OCI-LY1 (cell line): Measurements from ENCODE around the gene C2CD2L.
A peak's percentile ranks its signal among the peaks of the same experiment; 100 is the strongest.

ENCODE experiments used
- H2AFZ ChIP-seq: fragments of 200-600 bp; sonication (generic), shearing (Covaris generic); 2 replicates; pipeline ENCODE4 v1.6.0; 2014; ENCODE audit warnings: antibody characterized with exemption, mild to moderate bottlenecking, low read length
- H3F3A ChIP-seq: fragments of 200-600 bp; sonication (generic), shearing (Covaris generic); 2 replicates; pipeline ENCODE4 v1.6.0; 2014; ENCODE audit warnings: mild to moderate bottlenecking, antibody characterized with exemption, low read length, moderate library complexity; ENCODE audit not compliant: insufficient read depth
- H3K27ac ChIP-seq: fragments of 200-600 bp; sonication (generic); 2 replicates; pipeline ENCODE4 v1.5.1; 2014; ENCODE audit warnings: low read length, mixed run types, mild to moderate bottlenecking, low read depth; ENCODE audit not compliant: poor library complexity, severe bottlenecking
- H3K27me3 ChIP-seq: fragments of 200-600 bp; sonication (generic); 2 replicates; pipeline ENCODE4 v1.6.0; 2014; ENCODE audit warnings: antibody characterized with exemption, mild to moderate bottlenecking, low read length, moderate library complexity; ENCODE audit not compliant: insufficient read depth
- H3K36me3 ChIP-seq: fragments of 200-600 bp; sonication (generic); 2 replicates; pipeline ENCODE4 v1.6.1; 2014; ENCODE audit warnings: mild to moderate bottlenecking, antibody characterized with exemption, low read length, moderate library complexity, mixed read lengths; ENCODE audit not compliant: insufficient read depth
- H3K4me1 ChIP-seq: fragments of 200-600 bp; sonication (generic); 2 replicates; pipeline ENCODE4 v1.5.1; 2014; ENCODE audit warnings: mild to moderate bottlenecking, low read length, moderate library complexity; ENCODE audit not compliant: insufficient read depth, severe bottlenecking
- H3K4me2 ChIP-seq: fragments of 200-600 bp; sonication (generic), shearing (Covaris generic); 2 replicates; pipeline ENCODE4 v1.6.1; 2014; ENCODE audit warnings: low read length
- H3K4me3 ChIP-seq: fragments of 200-600 bp; sonication (generic); 2 replicates; pipeline ENCODE4 v1.5.1; 2014; ENCODE audit warnings: low read length, low read depth, mild to moderate bottlenecking, mixed read lengths; ENCODE audit not compliant: poor library complexity, severe bottlenecking
- H3K79me2 ChIP-seq: fragments of 200-600 bp; shearing (Covaris generic); 2 replicates; pipeline ENCODE4 v1.6.1; 2016; ENCODE audit warnings: mixed run types, low read length, mixed read lengths; ENCODE audit not compliant: insufficient read depth
- H3K9ac ChIP-seq: fragments of 200-600 bp; sonication (generic), shearing (Covaris generic); 2 replicates; pipeline ENCODE4 v1.6.1; 2014; ENCODE audit warnings: mild to moderate bottlenecking, low read length, mixed read lengths
- H3K9me2 ChIP-seq: fragments of 200-600 bp; sonication (generic), shearing (Covaris generic); 2 replicates; pipeline ENCODE4 v1.6.1; 2014; ENCODE audit warnings: low read depth, mild to moderate bottlenecking, low read length, mixed read lengths
- H3K9me3 ChIP-seq: fragments of 200-600 bp; shearing (Covaris generic); 2 replicates; pipeline ENCODE4 v1.6.1; 2014; ENCODE audit warnings: low read length, mixed read lengths
- H4K20me1 ChIP-seq: fragments of 200-600 bp; sonication (generic), shearing (Covaris generic); 2 replicates; pipeline ENCODE4 v1.6.0; 2016; ENCODE audit warnings: mild to moderate bottlenecking, low read length; ENCODE audit not compliant: insufficient read depth
- CTCF ChIP-seq: fragments of 200-600 bp; sonication (generic), shearing (Covaris generic); IDR thresholded peaks from 2 replicates; pipeline ENCODE4 v1.5.1; 2017; ENCODE audit warnings: mild to moderate bottlenecking, antibody characterized with exemption, low read length, moderate library complexity, mixed read lengths
- EZH2 ChIP-seq: fragments of 200-600 bp; sonication (generic), shearing (Covaris generic); IDR thresholded peaks from 2 replicates; pipeline ENCODE4 v1.8.0; 2017; ENCODE audit warnings: borderline replicate concordance, mixed run types, mild to moderate bottlenecking, antibody characterized with exemption, low read length, moderate library complexity, mixed read lengths

The C2CD2L gene

DNA sequence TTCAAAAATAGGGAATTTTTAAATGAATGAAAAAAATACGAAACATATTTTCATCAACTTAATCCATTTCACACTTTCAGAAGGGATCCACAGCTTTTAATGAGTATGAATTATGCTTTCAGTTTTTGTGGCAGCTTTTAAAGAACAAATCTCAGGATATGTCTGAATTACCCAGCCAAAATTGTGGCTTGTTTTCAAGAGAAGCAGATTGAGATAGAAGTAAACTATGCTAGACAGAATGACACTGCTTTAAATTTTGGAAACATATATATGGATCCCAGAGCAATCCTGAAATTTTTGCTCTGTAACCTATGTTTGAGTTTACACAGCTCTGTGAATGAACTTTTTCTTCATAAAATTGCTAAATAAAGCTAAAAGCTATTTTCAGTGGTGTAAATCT, 11.8 kb downstream of the C2CD2L start:
- Histone ChIP-seq H3K27ac (no peak overlapping the region), H3K9me2 (no peaks in the 10 kb centered on the region), H2AFZ (no peak overlapping the region), H4K20me1 (no peaks in the 10 kb centered on the region), H3K9me3 (no peaks in the 10 kb centered on the region), H3K9ac (no peak overlapping the region), H3K27me3 (no peaks in the 10 kb centered on the region), H3K79me2 (peaks cover 4% of the 10 kb centered on the region), H3F3A (no peaks in the 10 kb centered on the region), H3K4me1 (peaks cover 22% of the 10 kb centered on the region), H3K4me2 (no peak overlapping the region), H3K36me3 (peaks cover 22% of the 10 kb centered on the region; the same call in 1 of the 2 replicates), H3K4me3 (no peak overlapping the region)
- TF ChIP-seq CTCF (no peak), EZH2 (no peak)

GRCh38 chr11:119120639-119121007, 13.5 kb downstream of the C2CD2L start:
- TF ChIP-seq EZH2 (no peak), CTCF (no peak)
- no peaks in the 10 kb centered on the region for H3K9me3 ChIP-seq
- peak overlapping the region; percentile 71 for H3K9ac ChIP-seq
- H3K4me3 ChIP-seq: peak overlapping the region; percentile 98
- H3F3A ChIP-seq: no peaks in the 10 kb centered on the region
- peaks cover 18% of the 10 kb centered on the region for H3K36me3 ChIP-seq
- peak overlapping the region; percentile 86 for H3K4me2 ChIP-seq
- H3K27ac ChIP-seq: peak overlapping the region; percentile 21
- H3K79me2 ChIP-seq: peaks cover 4% of the 10 kb centered on the region
- no peak overlapping the region for H2AFZ ChIP-seq
- no peaks in the 10 kb centered on the region for H3K9me2 ChIP-seq
- peaks cover 22% of the 10 kb centered on the region for H3K4me1 ChIP-seq
- H4K20me1 ChIP-seq: no peaks in the 10 kb centered on the region
- H3K27me3 ChIP-seq: no peaks in the 10 kb centered on the region

- Histone ChIP-seq H3K9ac (peak within 1 kb of the TSS; percentile 91), H3F3A (no peaks in the 10 kb centered on the region), H3K27ac (peak within 1 kb of the TSS; percentile 21), H3K36me3 (peaks cover 14% of the 10 kb centered on the region), H3K79me2 (peaks cover 4% of the 10 kb centered on the region), H3K9me2 (no peaks in the 10 kb centered on the region), H4K20me1 (no peaks in the 10 kb centered on the region), H3K9me3 (no peaks in the 10 kb centered on the region), H3K4me2 (peak within 1 kb of the TSS; percentile 86), H3K4me3 (peak within 1 kb of the TSS; percentile 98), H3K27me3 (no peaks in the 10 kb centered on the region), H3K4me1 (peaks cover 22% of the 10 kb centered on the region), H2AFZ (no peak within 1 kb of the TSS)
- no peak for TF ChIP-seq EZH2
- no peak for TF ChIP-seq CTCF
Observed at GRCh38 chr11:119121008-119121810, 14.1 kb downstream of the C2CD2L start, which contains the start of gene HINFP. HINFP (plus strand) TSS chr11:119121580; CDS start chr11:119126945, 5,365 bp downstream.
